CD4-positive, alpha-beta T cell treated with Interleukin-4 for 4 hours (primary cell): ENCODE data around the gene IFT74.
"Not testable (repeated sequence)": the region's sequence is repeated elsewhere in the genome, so short reads cannot be mapped to it uniquely, and the experiment has no call there.

Source experiments
- DNase-seq: peaks from one replicate; pipeline ENCODE4 v3.0.0-alpha.2; 2020

Gene IFT74

GRCh38 chr9:27085456-27085855, 129.2 kb downstream of the IFT74 start:
- no peak for DNase-seq

GRCh38 chr9:27086818-27087680, 130.8 kb downstream of the IFT74 start:
- no peak for DNase-seq

GRCh38 chr9:27088981-27089380, 132.8 kb downstream of the IFT74 start:
- no peak for DNase-seq

- no peak for DNase-seq
Observed at GRCh38 chr9:27089706-27090105, 133.5 kb downstream of the IFT74 start.

- no peak for DNase-seq
Observed at GRCh38 chr9:27090231-27090630, 134.0 kb downstream of the IFT74 start.

- DNase-seq: no peak
Observed at GRCh38 chr9:27090711-27091110, 134.5 kb downstream of the IFT74 start.

- DNase-seq: not testable (repeated sequence)
Observed at GRCh38 chr9:27092496-27092895, 136.3 kb downstream of the IFT74 start.

GRCh38 chr9:27093384-27094067, 137.3 kb downstream of the IFT74 start:
- not testable (repeated sequence) for DNase-seq

- no peak for DNase-seq
Observed at GRCh38 chr9:27094640-27095298, 138.6 kb downstream of the IFT74 start.

- no peak for DNase-seq
Observed at GRCh38 chr9:27107241-27107640, 151.0 kb downstream of the IFT74 start.

GRCh38 chr9:27108981-27109541, 152.8 kb downstream of the IFT74 start, which contains the start of gene TEK:
Gene TEK, plus strand, starts transcription at chr9:27109225. Its CDS starts 366 bp downstream, at chr9:27109591.
- no peak for DNase-seq

GRCh38 chr9:27109621-27110020, 153.4 kb downstream of the IFT74 start:
- no peak for DNase-seq

GRCh38 chr9:27110181-27110580, 154.0 kb downstream of the IFT74 start:
- DNase-seq: no peak

GRCh38 chr9:27112235-27112634, 156.0 kb downstream of the IFT74 start:
- no peak for DNase-seq
